Activated naive CD4-positive, alpha-beta T cell treated with anti-CD3 and anti-CD28 coated beads for 36 hours (primary cell): ENCODE data around the gene SIGLEC12. TPM values are rescaled to one million over a fixed set of nuclear protein-coding genes. Genes with fewer than 3 reads are reported as not detected.

Experiments
- CTCF ChIA-PET: fragments of 350-600 bp; sonication (Branson Sonifier 250); formaldehyde crosslinking; loops from one replicate; lab custom pipeline; 2021; ENCODE audit warnings: antibody characterized with exemption; lab: Charles Lee
- DNase-seq: peaks from one replicate; pipeline ENCODE4 v3.0.0-alpha.2; 2020
- H3K27ac Mint-ChIP-seq: one replicate; pipeline ENCODE4 v1.8.0; 2021; ENCODE audit warnings: mild to moderate bottlenecking, mixed read lengths
- H3K27me3 Mint-ChIP-seq: one replicate; pipeline ENCODE4 v1.8.0; 2021; ENCODE audit warnings: low read depth, mixed read lengths
- H3K36me3 Mint-ChIP-seq: one replicate; pipeline ENCODE4 v1.8.0; 2021; ENCODE audit warnings: low read depth, mixed read lengths
- H3K4me1 Mint-ChIP-seq: one replicate; pipeline ENCODE4 v1.8.0; 2021; ENCODE audit warnings: low read depth, mixed read lengths
- H3K4me3 Mint-ChIP-seq: one replicate; pipeline ENCODE4 v1.8.0; 2021; ENCODE audit warnings: mild to moderate bottlenecking, moderate library complexity, mixed read lengths
- H3K9me3 Mint-ChIP-seq: one replicate; pipeline ENCODE4 v1.8.0; 2021; ENCODE audit warnings: mixed read lengths
- intact Hi-C: fragments of 100-400 bp; cut with micrococcal nuclease; formaldehyde crosslinking; loops from one replicate; pipeline ENCODE4 v1.15.1; 2023
- total RNA-seq, 2 experiments: library from RNA; stranded (reverse); gene quantifications; one replicate each; pipeline ENCODE4 v1.2.3, GENCODE V29; 2021

The SIGLEC12 gene
- total RNA-seq, 2 experiments from 2014 or later, result not detected

GRCh38 chr19:51541458-51542357 is 40.1 kb upstream of the SIGLEC12 start:
- DNase-seq, result no peak
- Mint-ChIP-seq H3K4me1 (peaks cover 1% of the 10 kb centered on the region), H3K4me3 (no peak overlapping the region), H3K27me3 (peaks cover 42% of the 10 kb centered on the region), H3K36me3 (no peaks in the 10 kb centered on the region), H3K27ac (no peak overlapping the region), H3K9me3 (no peaks in the 10 kb centered on the region)
- CTCF ChIA-PET, result no interaction called here
- intact Hi-C loops, result no loop called here

DNA sequence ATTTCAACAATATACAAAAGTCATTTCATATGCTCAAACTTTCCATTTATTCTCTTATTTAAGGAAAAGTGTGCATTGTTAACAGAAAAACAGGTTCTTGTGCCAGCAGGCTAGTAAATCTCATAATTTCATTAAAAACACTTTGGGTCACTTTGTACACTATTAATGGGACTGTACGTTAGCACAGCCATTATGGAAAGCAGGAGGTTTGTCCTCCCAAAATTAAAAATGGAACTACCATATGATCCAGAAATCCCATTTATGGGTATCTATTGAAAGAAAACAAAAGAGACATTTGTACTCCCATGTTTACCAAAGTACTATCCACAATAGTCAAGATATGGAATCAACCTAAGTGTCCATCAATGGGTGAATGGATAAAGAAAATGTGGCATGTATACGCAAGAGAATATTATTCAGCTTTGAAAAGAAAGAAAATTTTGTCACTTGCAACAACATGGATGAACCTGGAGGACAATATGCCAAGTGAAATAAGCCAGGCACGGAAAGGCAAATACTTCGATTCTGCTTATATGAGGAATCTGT is 38.3 kb upstream of the SIGLEC12 start:
- no peak overlapping the region for H3K4me3 Mint-ChIP-seq
- H3K27ac Mint-ChIP-seq, result no peak overlapping the region
- peaks cover 40% of the 10 kb centered on the region for H3K27me3 Mint-ChIP-seq
- H3K9me3 Mint-ChIP-seq, result peaks cover 2% of the 10 kb centered on the region
- intact Hi-C loops, result no loop called here
- no peak for DNase-seq
- CTCF ChIA-PET, result no interaction called here
- no peaks in the 10 kb centered on the region for H3K36me3 Mint-ChIP-seq
- no peaks in the 10 kb centered on the region for H3K4me1 Mint-ChIP-seq

- peaks cover 42% of the 10 kb centered on the region for H3K27me3 Mint-ChIP-seq
- H3K4me1 Mint-ChIP-seq, result no peaks in the 10 kb centered on the region
- DNase-seq, result no peak
- H3K36me3 Mint-ChIP-seq, result no peaks in the 10 kb centered on the region
- H3K9me3 Mint-ChIP-seq, result peaks cover 2% of the 10 kb centered on the region
- no peak overlapping the region for H3K27ac Mint-ChIP-seq
- intact Hi-C loops, result no loop called here
- H3K4me3 Mint-ChIP-seq, result no peak overlapping the region
- CTCF ChIA-PET, result interaction anchor here (0.6 kb wide), 1 partner anchor 28 kb away, joined by 3 read pairs; no protein-coding TSS in a partner anchor
These were observed 33.9 kb upstream of the SIGLEC12 start for GRCh38 chr19:51535535-51535934.

DNA sequence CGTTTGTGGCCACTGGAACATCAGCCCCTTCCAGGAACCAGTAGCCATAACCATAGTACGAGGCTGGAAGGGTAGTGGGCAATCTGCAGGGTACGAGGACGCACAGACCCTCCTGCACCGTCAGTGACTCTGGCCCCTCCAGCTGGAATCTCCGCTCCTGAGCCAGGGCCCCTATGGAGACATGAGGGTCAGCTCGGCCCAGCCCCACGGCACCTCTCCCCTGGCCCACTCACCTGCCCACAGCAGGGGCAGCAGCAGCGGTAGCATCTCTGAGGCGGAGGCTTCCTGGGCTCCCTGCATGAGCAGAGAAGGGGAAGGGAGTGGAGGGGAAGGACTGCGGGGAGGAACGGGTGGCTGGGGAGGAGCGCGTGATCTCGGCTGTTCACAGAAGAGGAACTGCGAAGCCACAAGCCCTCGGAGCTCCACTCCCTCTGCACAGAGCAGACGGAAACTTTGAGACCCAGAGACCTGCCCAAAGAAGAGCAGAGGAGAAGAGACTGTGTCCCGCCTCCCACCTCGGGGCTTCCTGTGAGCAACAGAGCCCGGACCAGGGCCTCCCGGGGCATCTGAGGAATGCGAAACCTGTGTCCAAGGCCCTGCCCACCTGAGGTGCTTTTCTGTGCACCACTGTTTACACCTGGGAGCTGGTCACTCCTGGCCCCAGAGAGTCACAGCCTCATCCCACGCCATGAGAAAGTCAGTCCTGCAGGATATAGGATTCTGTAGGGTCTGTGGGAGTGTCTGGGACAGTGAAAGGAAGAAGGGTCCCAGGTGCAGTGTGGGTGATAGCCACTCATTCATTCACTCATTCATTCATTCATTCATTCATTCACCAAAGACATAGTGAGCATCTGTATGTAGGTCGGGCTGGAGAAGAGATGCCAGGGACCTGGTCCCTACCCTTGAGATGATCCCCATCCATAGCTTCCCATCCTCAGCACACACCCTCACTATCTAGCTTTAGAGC is 30.0 kb upstream of the SIGLEC12 start, which contains the start of gene SIGLEC6:
Gene SIGLEC6 (minus strand): TSS at position 322 of the 967 bp plus-strand sequence. CDS start 22 bp downstream, at position 300.
- Mint-ChIP-seq H3K27me3 (peaks cover 48% of the 10 kb centered on the region), H3K4me3 (no peak within 1 kb of the TSS), H3K27ac (no peak within 1 kb of the TSS), H3K9me3 (peaks cover 2% of the 10 kb centered on the region), H3K36me3 (no peaks in the 10 kb centered on the region), H3K4me1 (no peaks in the 10 kb centered on the region)
- CTCF ChIA-PET, result interaction anchor here (0.7 kb wide), 1 partner anchor 382 kb away, joined by 3 read pairs; no protein-coding TSS in a partner anchor
- intact Hi-C loops, result no loop called here
- no peak for DNase-seq

- CTCF ChIA-PET, result interaction anchor here (0.7 kb wide), 1 partner anchor 381 kb away, joined by 3 read pairs; no protein-coding TSS in a partner anchor
- Mint-ChIP-seq H3K36me3 (no peaks in the 10 kb centered on the region), H3K9me3 (peaks cover 2% of the 10 kb centered on the region), H3K27ac (no peak overlapping the region), H3K4me1 (no peaks in the 10 kb centered on the region), H3K27me3 (peaks cover 47% of the 10 kb centered on the region), H3K4me3 (no peak overlapping the region)
- intact Hi-C loops, result no loop called here
- DNase-seq, result no peak
These were observed 29.0 kb upstream of the SIGLEC12 start for GRCh38 chr19:51530616-51531015.

- intact Hi-C loops, result no loop called here
- Mint-ChIP-seq H3K4me1 (no peaks in the 10 kb centered on the region), H3K27me3 (peaks cover 40% of the 10 kb centered on the region), H3K9me3 (no peaks in the 10 kb centered on the region), H3K36me3 (no peaks in the 10 kb centered on the region), H3K27ac (no peak overlapping the region), H3K4me3 (no peak overlapping the region)
- CTCF ChIA-PET, result interaction anchor here (1.2 kb wide), 1 partner anchor 14 kb away, joined by 3 read pairs; no protein-coding TSS in a partner anchor
- DNase-seq, result no peak
These were observed 27.7 kb upstream of the SIGLEC12 start for GRCh38 chr19:51529301-51529700.

DNA sequence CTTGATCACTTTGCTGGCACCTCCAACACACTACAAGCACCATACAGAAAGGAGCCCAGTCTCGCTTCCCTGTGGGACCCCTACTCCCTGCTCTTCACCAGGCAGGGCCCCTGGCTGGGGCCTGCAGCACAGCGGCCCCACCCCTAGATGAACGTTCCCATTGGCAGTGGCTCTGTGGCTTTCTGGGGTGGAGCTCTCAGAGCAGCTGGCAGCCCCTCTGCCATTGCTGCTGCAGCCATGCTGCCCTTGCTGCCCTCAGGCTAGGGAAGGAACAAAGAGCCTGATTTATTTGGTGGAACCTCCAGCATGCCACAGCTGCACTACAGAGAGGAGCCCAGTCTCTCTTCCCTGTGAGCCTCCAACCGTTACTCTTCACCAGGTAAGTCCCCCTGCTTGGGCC is 24.1 kb upstream of the SIGLEC12 start:
- CTCF ChIA-PET, result no interaction called here

DNA sequence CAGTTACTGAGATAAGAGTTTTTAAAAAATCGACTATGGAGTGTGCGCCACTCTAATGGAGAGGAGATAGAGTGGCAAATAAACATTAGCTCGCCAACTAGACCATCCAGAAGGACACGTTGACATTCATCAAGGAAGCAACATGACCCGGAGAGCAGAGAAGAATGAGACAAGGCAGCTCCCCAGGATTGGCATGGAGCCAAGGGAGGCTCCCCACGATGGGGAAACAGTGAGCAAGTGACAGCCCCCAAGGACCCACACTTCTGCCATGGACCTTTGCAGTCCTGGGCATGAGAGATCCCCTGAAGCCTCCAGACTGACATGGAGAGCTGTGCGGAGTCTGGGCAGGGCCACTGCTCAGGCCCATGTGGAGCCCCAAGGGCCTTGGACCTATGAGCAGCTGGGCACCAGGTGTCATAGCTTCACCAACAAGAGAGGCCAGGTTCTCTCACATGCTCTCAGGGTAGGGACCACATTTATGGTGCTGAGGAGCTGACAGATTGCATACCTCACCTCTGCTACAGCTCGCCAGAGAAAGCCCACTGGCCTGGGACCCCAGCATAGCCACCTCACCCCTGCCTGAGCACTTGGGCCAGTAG is 23.2 kb upstream of the SIGLEC12 start:
- Mint-ChIP-seq H3K27ac (no peak overlapping the region), H3K36me3 (no peaks in the 10 kb centered on the region), H3K4me3 (no peak overlapping the region), H3K9me3 (no peaks in the 10 kb centered on the region), H3K27me3 (peaks cover 21% of the 10 kb centered on the region), H3K4me1 (no peaks in the 10 kb centered on the region)
- CTCF ChIA-PET, result interaction anchor here (0.5 to 0.8 kb wide), 3 partner anchors 8 to 505 kb away, joined by 3 to 4 read pairs (median 3); no protein-coding TSS in a partner anchor
- intact Hi-C loops, result no loop called here
- DNase-seq, result no peak

More for the DNA sequence above, 24.1 kb upstream of the SIGLEC12 start:
- Mint-ChIP-seq H3K36me3 (no peaks in the 10 kb centered on the region), H3K4me3 (no peak overlapping the region), H3K4me1 (no peaks in the 10 kb centered on the region), H3K27me3 (peaks cover 20% of the 10 kb centered on the region), H3K27ac (no peak overlapping the region), H3K9me3 (no peaks in the 10 kb centered on the region)
- intact Hi-C loops, result no loop called here
- DNase-seq, result no peak

DNA sequence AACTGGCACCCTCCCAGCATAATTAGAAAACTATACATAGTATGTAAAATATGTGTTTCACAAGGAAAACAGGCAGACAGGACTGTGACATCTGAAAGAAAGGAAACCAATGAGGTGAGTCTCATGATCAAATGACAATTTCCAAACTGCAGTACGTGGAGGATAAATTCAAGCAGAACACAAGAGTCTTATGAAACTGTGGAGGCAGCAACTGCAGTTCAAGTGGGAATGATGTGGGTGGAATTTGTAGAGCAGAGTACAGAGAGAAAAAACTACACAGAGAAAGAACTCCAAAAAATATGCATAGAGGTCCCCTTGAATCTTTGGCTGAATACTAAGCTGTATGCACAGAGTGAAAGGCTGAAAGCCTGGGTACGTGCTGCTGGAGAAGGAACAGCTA is 20.2 kb upstream of the SIGLEC12 start:
- no peak overlapping the region for H3K27ac Mint-ChIP-seq

GRCh38 chr19:51521357-51521756 is 19.8 kb upstream of the SIGLEC12 start:
- CTCF ChIA-PET, result interaction anchor here (0.6 kb wide), 1 partner anchor 140 kb away, joined by 3 read pairs; no protein-coding TSS in a partner anchor
- intact Hi-C loops, result no loop called here
- H3K9me3 Mint-ChIP-seq, result no peaks in the 10 kb centered on the region
- H3K27ac Mint-ChIP-seq, result no peak overlapping the region
- DNase-seq, result no peak
- H3K36me3 Mint-ChIP-seq, result no peaks in the 10 kb centered on the region
- H3K27me3 Mint-ChIP-seq, result peaks cover 12% of the 10 kb centered on the region
- no peaks in the 10 kb centered on the region for H3K4me1 Mint-ChIP-seq
- no peak overlapping the region for H3K4me3 Mint-ChIP-seq

More for the DNA sequence above, 20.2 kb upstream of the SIGLEC12 start:
- no peak for DNase-seq
- H3K4me1 Mint-ChIP-seq, result no peaks in the 10 kb centered on the region
- no peak overlapping the region for H3K4me3 Mint-ChIP-seq
- intact Hi-C loops, result no loop called here
- CTCF ChIA-PET, result interaction anchor here (0.6 kb wide), 2 partner anchors 139 to 429 kb away, joined by 3 read pairs; no protein-coding TSS in a partner anchor
- H3K36me3 Mint-ChIP-seq, result no peaks in the 10 kb centered on the region
- peaks cover 12% of the 10 kb centered on the region for H3K27me3 Mint-ChIP-seq
- H3K9me3 Mint-ChIP-seq, result no peaks in the 10 kb centered on the region

GRCh38 chr19:51520728-51521127 is 19.1 kb upstream of the SIGLEC12 start:
- Mint-ChIP-seq H3K4me3 (no peak overlapping the region), H3K9me3 (no peaks in the 10 kb centered on the region), H3K27ac (no peak overlapping the region), H3K27me3 (peaks cover 12% of the 10 kb centered on the region), H3K4me1 (no peaks in the 10 kb centered on the region), H3K36me3 (no peaks in the 10 kb centered on the region)
- DNase-seq, result no peak
- CTCF ChIA-PET, result no interaction called here
- intact Hi-C loops, result no loop called here
